HL-60 (cell line): ENCODE measurements around the gene PARVA.

Experiments
- DNase-seq, 2 experiments: peaks; one replicate each; pipeline ENCODE4 v3.0.0-alpha.2; 2010 to 2020; ENCODE audit warnings: low read depth in 1 of 2, low spot score in 1 of 2
- H3K27ac ChIP-seq: fragments of 250-450 bp; sonication (Bioruptor Pico); replicated peaks from 2 replicates; pipeline ENCODE4 v1.5.1; 2020; ENCODE audit warnings: mild to moderate bottlenecking, moderate library complexity
- H3K27me3 ChIP-seq: fragments of 250-450 bp; sonication (Bioruptor Pico); 2 replicates; pipeline ENCODE4 v1.5.1; 2021; ENCODE audit warnings: mild to moderate bottlenecking, moderate library complexity; ENCODE audit not compliant: insufficient read depth, poor library complexity, severe bottlenecking
- H3K4me3 ChIP-seq: replicated peaks from 2 replicates; pipeline ENCODE4 v1.5.1; 2011; ENCODE audit warnings: mild to moderate bottlenecking, control low read depth, low read length; ENCODE audit not compliant: insufficient read depth
- CTCF ChIP-seq: IDR thresholded peaks from one replicate; pipeline ENCODE4 v1.5.1; 2011; ENCODE audit warnings: low read length, control low read depth, inconsistent platforms; ENCODE audit not compliant: insufficient read depth
- GABPA ChIP-seq: IDR thresholded peaks from 2 replicates; pipeline ENCODE4 v1.6.1; 2012; ENCODE audit warnings: low read depth
- POLR2AphosphoS5 ChIP-seq: IDR thresholded peaks from 2 replicates; pipeline ENCODE4 v1.6.1; 2012; ENCODE audit warnings: low read depth
- REST ChIP-seq: IDR thresholded peaks from 2 replicates; pipeline ENCODE4 v1.6.1; 2012; ENCODE audit warnings: low read depth; ENCODE audit not compliant: insufficient replicate concordance
- SPI1 ChIP-seq: IDR thresholded peaks from 2 replicates; pipeline ENCODE4 v1.6.1; 2012; ENCODE audit warnings: low read depth, mild to moderate bottlenecking, borderline replicate concordance

Gene PARVA

GRCh38 chr11:12386745-12387144 lies 9.4 kb downstream of the PARVA start:
- DNase-seq = no peak
- Histone ChIP-seq H3K27me3 (peaks cover 6% of the 10 kb centered on the region), H3K4me3 (no peak overlapping the region), H3K27ac (no peak overlapping the region)
- TF ChIP-seq POLR2AphosphoS5 = no peak
- no peak for TF ChIP-seq SPI1
- TF ChIP-seq GABPA = no peak
- no peak for TF ChIP-seq REST
- TF ChIP-seq CTCF = no peak

GRCh38 chr11:12388173-12388572 lies 10.8 kb downstream of the PARVA start:
- TF ChIP-seq SPI1 (no peak), CTCF (no peak), POLR2AphosphoS5 (no peak), REST (no peak), GABPA (no peak)
- Histone ChIP-seq H3K27me3 (peaks cover 4% of the 10 kb centered on the region), H3K4me3 (no peak overlapping the region), H3K27ac (no peak overlapping the region)
- DNase-seq = no peak

GRCh38 chr11:12388939-12389670 lies 11.7 kb downstream of the PARVA start:
- DNase-seq = no peak
- Histone ChIP-seq H3K4me3 (no peak overlapping the region), H3K27ac (no peak overlapping the region), H3K27me3 (peaks cover 2% of the 10 kb centered on the region)
- no peak for TF ChIP-seq SPI1
- TF ChIP-seq GABPA = no peak
- TF ChIP-seq POLR2AphosphoS5 = no peak
- TF ChIP-seq REST = no peak
- TF ChIP-seq CTCF = no peak
